Nephron (organoid): ENCODE data around the gene SPRN.
"Not testable (repeated sequence)": the region's sequence is repeated elsewhere in the genome, so short reads cannot be mapped to it uniquely, and the experiment has no call there.

ENCODE experiments used
- H3K27ac Mint-ChIP-seq, 3 experiments: 2 replicates each; pipeline ENCODE4 v1.8.0; 2020; ENCODE audit warnings: mixed read lengths in 3 of 3, mild to moderate bottlenecking in 2 of 3, moderate library complexity in 1 of 3
- H3K27me3 Mint-ChIP-seq: 2 replicates; pipeline ENCODE4 v1.8.0; 2021; ENCODE audit warnings: low read depth, mild to moderate bottlenecking, moderate library complexity, mixed read lengths
- H3K36me3 Mint-ChIP-seq: 2 replicates; pipeline ENCODE4 v1.8.0; 2020; ENCODE audit warnings: low read depth, mixed read lengths
- H3K4me1 Mint-ChIP-seq: 2 replicates; pipeline ENCODE4 v1.8.0; 2020; ENCODE audit warnings: mixed read lengths
- H3K4me3 Mint-ChIP-seq, 3 experiments: 2 replicates each; pipeline ENCODE4 v1.8.0; 2020; ENCODE audit warnings: mild to moderate bottlenecking in 3 of 3, mixed read lengths in 3 of 3, moderate library complexity in 2 of 3
- H3K9me3 Mint-ChIP-seq: 2 replicates; pipeline ENCODE4 v1.8.0; 2020; ENCODE audit warnings: mixed read lengths
- TF ChIP-seq, protein P1 (sequence below), 3 experiments: fragments of 200-600 bp; sonication (generic); IDR thresholded peaks; one replicate each; pipeline ENCODE4 v1.5.0; 2021; ENCODE audit warnings: antibody characterized with exemption in 3 of 3; ENCODE audit not compliant: unreplicated experiment in 3 of 3

Gene SPRN

DNA sequence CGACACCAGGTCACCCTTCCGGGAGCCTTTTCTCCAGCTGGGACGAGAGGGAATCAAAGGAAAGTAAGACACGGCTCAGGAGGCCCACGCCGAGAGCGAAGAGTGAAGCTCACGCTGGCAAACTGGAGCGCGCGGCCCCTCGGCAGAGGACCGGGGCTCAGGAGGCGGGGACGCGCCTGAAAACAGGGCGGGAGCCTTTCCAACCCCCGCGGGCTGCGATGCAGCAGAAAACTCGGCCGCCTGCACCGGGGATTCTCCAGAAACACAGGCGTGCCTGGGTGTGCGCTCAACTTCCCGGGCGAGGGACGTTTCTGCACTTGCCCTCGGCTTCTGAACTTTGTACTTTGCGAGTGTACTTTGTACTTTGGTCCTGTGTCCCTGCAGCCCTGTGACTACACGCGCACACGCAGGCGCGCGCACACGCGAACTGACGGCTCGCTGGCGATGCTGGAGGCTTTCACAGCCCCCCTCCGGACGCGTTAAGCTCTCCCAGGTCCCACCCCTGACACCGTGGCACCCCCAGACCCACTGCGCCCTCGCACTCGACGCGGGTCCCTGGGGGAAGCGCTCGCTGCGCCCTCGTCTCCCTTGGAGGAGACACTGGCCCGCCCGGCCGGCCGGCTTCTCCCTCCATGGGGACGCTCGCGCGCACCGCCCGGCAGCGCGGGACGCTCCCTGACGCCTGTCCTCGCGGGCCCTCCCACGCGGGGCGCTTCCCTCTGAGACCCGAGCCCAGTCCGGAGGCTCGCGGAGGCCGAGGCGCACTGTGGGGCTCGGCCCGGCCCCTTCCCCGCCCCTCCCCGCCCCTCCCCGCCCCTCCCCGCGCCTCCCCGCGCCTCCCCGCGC lies 46.0 kb downstream of the SPRN start:
- Mint-ChIP-seq H3K36me3 (peaks cover 3% of the 10 kb centered on the region), H3K27ac (peak overlapping the region; percentile 23 to 61 (median 60)), H3K9me3 (no peaks in the 10 kb centered on the region), H3K4me3 (peak overlapping the region; percentile 84 to 88 (median 86)), H3K4me1 (peaks cover 20% of the 10 kb centered on the region), H3K27me3 (peaks cover 5% of the 10 kb centered on the region)
- TF ChIP-seq, protein P1, sequence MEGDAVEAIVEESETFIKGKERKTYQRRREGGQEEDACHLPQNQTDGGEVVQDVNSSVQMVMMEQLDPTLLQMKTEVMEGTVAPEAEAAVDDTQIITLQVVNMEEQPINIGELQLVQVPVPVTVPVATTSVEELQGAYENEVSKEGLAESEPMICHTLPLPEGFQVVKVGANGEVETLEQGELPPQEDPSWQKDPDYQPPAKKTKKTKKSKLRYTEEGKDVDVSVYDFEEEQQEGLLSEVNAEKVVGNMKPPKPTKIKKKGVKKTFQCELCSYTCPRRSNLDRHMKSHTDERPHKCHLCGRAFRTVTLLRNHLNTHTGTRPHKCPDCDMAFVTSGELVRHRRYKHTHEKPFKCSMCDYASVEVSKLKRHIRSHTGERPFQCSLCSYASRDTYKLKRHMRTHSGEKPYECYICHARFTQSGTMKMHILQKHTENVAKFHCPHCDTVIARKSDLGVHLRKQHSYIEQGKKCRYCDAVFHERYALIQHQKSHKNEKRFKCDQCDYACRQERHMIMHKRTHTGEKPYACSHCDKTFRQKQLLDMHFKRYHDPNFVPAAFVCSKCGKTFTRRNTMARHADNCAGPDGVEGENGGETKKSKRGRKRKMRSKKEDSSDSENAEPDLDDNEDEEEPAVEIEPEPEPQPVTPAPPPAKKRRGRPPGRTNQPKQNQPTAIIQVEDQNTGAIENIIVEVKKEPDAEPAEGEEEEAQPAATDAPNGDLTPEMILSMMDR (IDR thresholded peaks at IDR 0.05; ENCODE audit: unreplicated experiment in 3 of 3), result no peak

DNA sequence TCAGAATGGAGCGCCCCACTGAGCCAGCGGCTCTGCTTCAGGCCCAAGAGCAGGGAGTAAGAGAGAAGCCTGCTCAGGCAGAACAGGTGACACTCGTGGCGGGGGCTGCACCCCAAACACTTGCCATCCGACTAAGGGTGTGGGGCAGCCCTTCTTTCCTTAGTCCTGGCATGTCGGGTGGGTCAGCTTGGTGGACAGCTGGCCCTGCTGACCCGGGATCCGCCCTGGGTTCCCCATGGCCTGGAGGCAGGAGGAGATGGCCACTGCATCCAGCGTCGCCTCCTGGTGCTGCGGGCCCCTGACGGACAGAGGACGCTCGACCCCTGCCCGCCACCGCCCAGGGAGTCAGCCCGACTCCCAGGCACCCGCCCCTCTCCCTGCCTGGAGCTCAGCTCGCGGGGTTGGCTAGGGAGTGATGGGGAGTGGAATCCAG lies 46.6 kb downstream of the SPRN start:
- Mint-ChIP-seq H3K27ac (peak overlapping the region; percentile 23 to 61 (median 60)), H3K27me3 (peaks cover 5% of the 10 kb centered on the region), H3K9me3 (no peaks in the 10 kb centered on the region), H3K4me3 (peak overlapping the region; percentile 84 to 88 (median 86)), H3K4me1 (peaks cover 20% of the 10 kb centered on the region), H3K36me3 (peaks cover 3% of the 10 kb centered on the region)
- TF ChIP-seq, protein P1 (IDR thresholded peaks at IDR 0.05; ENCODE audit: unreplicated experiment in 3 of 3), result no peak

DNA sequence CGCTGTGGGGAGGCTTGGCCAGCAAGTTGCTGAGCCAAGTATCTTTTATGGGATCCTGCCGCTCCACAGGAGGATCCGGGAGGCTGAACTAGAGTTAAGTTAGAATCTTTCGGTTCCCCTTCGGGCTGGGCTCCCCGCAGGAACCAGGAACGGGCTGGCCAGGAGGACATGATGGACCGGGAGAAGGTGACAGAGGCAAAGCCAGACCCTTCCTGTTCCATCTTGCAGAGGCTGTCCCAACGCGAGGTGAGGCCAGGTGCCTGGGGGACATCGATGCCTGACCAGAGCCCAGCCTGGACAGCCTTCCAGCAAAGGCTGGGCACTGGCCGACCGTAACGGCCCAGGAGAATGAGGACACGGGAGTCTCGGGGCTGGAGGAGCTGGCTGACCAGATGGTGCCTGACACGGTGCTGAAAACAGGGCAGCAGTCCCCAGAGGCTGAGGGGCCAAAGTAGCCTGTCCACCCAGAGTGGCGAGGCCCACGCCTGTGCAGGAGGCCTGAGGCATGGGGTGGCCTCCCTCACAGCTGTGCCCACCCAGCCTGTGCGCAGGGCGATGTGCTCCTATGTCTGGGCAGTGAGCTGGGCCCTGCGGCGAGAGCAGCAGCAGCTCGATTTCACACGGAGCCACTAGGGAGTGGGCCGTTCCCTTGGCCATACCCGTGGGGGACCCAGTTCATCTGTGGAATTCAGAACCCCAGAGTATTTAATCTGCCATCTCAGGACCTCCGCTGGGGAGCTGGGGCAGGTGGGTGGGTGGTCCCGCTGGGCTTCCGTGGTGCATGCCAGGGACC lies 47.2 kb downstream of the SPRN start:
- peaks cover 3% of the 10 kb centered on the region for H3K36me3 Mint-ChIP-seq
- peak overlapping the region; percentile 69 to 73 (median 71) for H3K4me3 Mint-ChIP-seq
- no peak overlapping the region for H3K27ac Mint-ChIP-seq
- TF ChIP-seq, protein P1 (IDR thresholded peaks at IDR 0.05; ENCODE audit: unreplicated experiment in 3 of 3), result no peak
- H3K4me1 Mint-ChIP-seq, result peaks cover 20% of the 10 kb centered on the region
- peaks cover 5% of the 10 kb centered on the region for H3K27me3 Mint-ChIP-seq
- H3K9me3 Mint-ChIP-seq, result no peaks in the 10 kb centered on the region

DNA sequence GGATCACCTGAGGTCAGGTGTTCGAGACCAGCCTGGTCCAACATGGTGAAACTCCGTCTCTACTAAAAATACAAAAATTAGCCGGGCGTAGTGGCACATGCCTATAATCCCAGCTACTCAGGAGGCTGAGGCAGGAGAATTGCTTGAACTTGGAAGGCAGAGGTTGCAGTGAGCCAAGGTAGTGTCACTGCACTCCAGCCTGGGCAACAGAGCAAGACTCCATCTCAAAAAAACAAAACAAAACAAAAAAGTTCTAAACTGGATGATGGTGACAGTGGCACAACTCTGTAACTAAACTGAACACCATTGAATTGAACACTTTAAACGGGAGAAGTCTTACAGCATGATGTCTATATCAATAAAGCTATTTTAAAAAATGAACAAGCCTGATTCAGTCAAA lies 48.2 kb downstream of the SPRN start:
- not testable (repeated sequence) for H3K36me3 Mint-ChIP-seq, H3K9me3 Mint-ChIP-seq, H3K27me3 Mint-ChIP-seq
- Mint-ChIP-seq H3K4me1 (peaks cover 20% of the 10 kb centered on the region), H3K27ac (peak overlapping the region in 1 of 3 experiments; percentile 54), H3K4me3 (peak overlapping the region; percentile 65 to 71 (median 69))

DNA sequence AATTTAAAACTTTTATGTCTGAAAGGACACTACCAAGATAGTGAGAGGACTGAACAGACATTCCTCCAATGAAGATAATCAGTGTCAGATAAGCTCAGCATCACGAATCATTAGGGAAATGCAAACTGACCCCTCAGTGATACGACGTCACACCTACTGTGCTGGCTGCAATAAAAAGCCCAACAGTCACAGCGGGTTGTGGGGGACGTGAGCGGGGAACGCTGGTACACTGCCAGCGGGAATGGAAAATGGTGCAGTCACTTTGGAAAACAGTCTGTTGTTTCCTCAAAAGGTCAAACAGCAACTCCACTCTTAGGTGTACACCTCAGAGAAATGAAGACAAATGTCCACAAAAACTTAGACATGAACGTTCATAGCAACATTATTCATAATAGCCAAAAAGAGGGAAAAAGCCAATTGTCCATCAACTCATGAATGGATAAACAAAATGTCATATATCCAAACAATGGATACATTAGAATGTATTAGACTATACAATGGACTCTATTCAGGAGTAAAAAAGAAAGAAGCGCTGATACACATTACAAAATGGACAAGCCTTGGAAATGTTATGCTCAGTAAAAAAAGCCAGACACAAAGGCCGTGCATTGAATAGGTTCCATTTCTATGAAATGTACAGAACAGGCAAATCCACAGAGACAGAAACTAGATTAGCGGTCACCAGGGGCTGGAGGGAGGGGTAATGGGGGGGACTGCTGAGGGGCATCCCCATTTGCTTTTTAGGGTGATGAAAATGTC lies 48.9 kb downstream of the SPRN start:
- no peaks in the 10 kb centered on the region for H3K9me3 Mint-ChIP-seq
- peak overlapping the region; percentile 42 to 80 (median 65) for H3K4me3 Mint-ChIP-seq
- H3K27ac Mint-ChIP-seq, result peak overlapping the region; percentile 58 to 93 (median 72)
- TF ChIP-seq, protein P1 (IDR thresholded peaks at IDR 0.05; ENCODE audit: unreplicated experiment in 3 of 3), result no peak
- peaks cover under 1% of the 10 kb centered on the region for H3K36me3 Mint-ChIP-seq
- peaks cover 5% of the 10 kb centered on the region for H3K27me3 Mint-ChIP-seq
- H3K4me1 Mint-ChIP-seq, result peaks cover 22% of the 10 kb centered on the region
